ENCODE results near the gene GLCCI1. TPM values are rescaled to one million over a fixed set of nuclear protein-coding genes. Genes with fewer than 3 reads are reported as not detected.

The GLCCI1 gene
- total RNA-seq, 2 experiments from 2014 or later: 37.7 to 43.6 TPM

DNA sequence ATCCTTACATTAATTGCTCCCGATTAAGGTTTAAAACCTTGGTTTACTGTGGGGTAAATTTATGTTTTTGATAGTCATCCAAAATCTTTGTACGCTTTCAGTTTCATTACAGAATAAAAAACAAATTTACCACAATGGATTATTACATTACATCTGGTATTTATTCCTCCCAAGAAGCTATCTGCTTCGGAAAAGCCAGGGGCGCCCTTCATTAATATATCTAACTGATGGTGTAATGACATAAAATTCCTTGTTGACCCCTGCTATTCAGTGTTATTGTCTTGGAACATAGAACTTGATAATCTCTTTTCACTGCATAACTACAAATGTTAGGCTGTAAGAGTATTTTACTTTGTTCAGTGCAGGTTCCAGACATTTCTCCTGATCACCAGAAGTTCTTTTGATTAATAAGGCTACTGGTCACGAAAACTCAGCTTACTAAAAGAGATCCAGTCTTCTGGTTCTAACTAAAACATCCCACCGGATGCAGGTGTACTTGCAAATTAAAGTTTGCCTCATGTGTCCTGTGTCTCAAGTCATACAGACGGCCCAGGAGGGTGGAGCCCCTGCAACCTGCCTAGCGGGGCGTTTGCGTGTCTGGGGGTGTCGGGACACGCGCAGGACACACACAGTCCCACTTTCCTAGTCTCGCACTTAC, 581 bp upstream of the GLCCI1 start:
- DNase-seq (no peak), ATAC-seq (no peak)
- H3K4me3 Mint-ChIP-seq: peak overlapping the region; percentile 89
- H3K27me3 Mint-ChIP-seq: no peaks in the 10 kb centered on the region
- peaks cover 15% of the 10 kb centered on the region for H3K4me1 Mint-ChIP-seq
- CTCF ChIA-PET: interaction anchor here (0.5 to 2.8 kb wide), 12 partner anchors 10 to 287 kb away, joined by 3 to 12 read pairs (median 3); no protein-coding TSS in a partner anchor
- peak overlapping the region; percentile 89 for H3K27ac Mint-ChIP-seq
- H3K9me3 Mint-ChIP-seq (ENCODE audit: low read depth): no peaks in the 10 kb centered on the region
- H3K36me3 Mint-ChIP-seq: no peaks in the 10 kb centered on the region

GRCh38 chr7:7969306-7970236, 975 bp downstream of the GLCCI1 start:
- CTCF ChIA-PET: interaction anchor here (1.0 to 2.8 kb wide), 7 partner anchors 20 to 288 kb away, joined by 3 to 14 read pairs (median 5); no protein-coding TSS in a partner anchor
- Mint-ChIP-seq H3K27me3 (no peaks in the 10 kb centered on the region), H3K4me3 (peak overlapping the region; percentile 89), H3K36me3 (peaks cover 2% of the 10 kb centered on the region), H3K4me1 (peaks cover 22% of the 10 kb centered on the region), H3K9me3 (ENCODE audit: low read depth) (no peaks in the 10 kb centered on the region), H3K27ac (peak overlapping the region; percentile 72)
- DNase-seq: peak; percentile 69
- peak; percentile 17 for ATAC-seq

DNA sequence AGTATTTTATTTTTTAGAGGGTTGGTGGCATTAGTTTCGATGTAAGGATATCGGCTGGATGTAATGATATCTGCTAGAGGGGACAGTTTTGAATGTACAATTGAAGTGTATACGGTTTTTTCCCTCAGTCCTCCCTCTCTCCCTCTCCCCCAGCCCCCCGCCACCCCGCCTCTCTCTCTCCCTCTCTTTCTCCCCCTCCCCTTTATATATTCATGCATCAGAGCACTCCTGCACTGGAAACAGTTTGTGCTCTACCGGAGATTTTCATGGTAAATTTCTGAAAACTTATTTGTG, 1.6 kb downstream of the GLCCI1 start:
- Mint-ChIP-seq H3K9me3 (ENCODE audit: low read depth) (no peaks in the 10 kb centered on the region), H3K27ac (no peak overlapping the region), H3K4me1 (peaks cover 24% of the 10 kb centered on the region), H3K36me3 (peaks cover 2% of the 10 kb centered on the region), H3K27me3 (no peaks in the 10 kb centered on the region), H3K4me3 (no peak overlapping the region)
- ATAC-seq: no peak
- CTCF ChIA-PET: interaction anchor here (1.0 to 2.8 kb wide), 7 partner anchors 20 to 289 kb away, joined by 3 to 14 read pairs (median 3); no protein-coding TSS in a partner anchor
- DNase-seq: no peak

DNA sequence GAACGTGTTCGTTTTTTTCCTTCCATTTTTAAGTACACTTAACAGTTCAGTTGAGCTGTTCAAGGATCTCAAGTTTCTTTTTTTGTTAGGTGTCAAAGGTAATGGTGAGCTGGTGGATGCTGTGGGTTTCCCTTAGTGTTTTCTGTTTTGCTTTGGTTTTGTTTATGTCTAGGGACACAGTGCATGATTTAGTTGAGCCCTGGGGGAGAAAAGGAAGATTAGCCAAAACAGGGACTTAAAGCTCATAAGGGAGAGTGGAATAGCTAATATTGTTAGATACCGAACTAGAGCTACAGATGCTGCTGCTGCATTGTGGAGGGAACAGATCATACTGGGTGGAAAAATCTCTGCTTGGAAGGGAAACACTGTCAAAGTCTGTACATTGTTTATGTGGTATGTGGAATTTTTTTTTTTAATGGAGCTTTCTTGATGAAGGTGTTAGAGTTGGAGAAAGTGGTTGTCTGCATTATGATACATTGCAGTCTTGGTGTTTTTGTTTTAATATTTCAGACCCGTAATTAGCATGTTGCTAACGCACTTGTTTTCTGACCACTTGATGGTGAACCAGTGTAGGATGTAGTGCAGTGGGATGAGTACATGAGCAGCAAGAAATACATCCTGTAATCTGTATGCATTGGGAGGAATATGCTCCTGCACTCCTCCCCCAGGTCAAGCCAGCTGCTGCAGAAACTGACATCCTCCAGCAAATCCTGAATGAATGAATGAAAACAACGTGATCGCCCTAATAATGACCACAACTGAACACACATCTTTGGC, 2.1 kb downstream of the GLCCI1 start:
- Mint-ChIP-seq H3K9me3 (ENCODE audit: low read depth) (no peaks in the 10 kb centered on the region), H3K36me3 (peaks cover 7% of the 10 kb centered on the region), H3K4me1 (peaks cover 26% of the 10 kb centered on the region), H3K27me3 (no peaks in the 10 kb centered on the region), H3K27ac (no peak overlapping the region), H3K4me3 (no peak overlapping the region)
- ATAC-seq (no peak), DNase-seq (peak; percentile 43)
- CTCF ChIA-PET: interaction anchor here (1.0 to 2.8 kb wide), 7 partner anchors 19 to 290 kb away, joined by 3 to 14 read pairs (median 3); no protein-coding TSS in a partner anchor

GRCh38 chr7:7971308-7972040, 2.9 kb downstream of the GLCCI1 start:
- H3K4me1 Mint-ChIP-seq: peaks cover 33% of the 10 kb centered on the region

GRCh38 chr7:7972128-7972527, 3.5 kb downstream of the GLCCI1 start:
- Mint-ChIP-seq H3K27me3 (no peaks in the 10 kb centered on the region), H3K4me1 (peaks cover 34% of the 10 kb centered on the region), H3K9me3 (ENCODE audit: low read depth) (no peaks in the 10 kb centered on the region), H3K36me3 (peaks cover 10% of the 10 kb centered on the region), H3K27ac (no peak overlapping the region), H3K4me3 (no peak overlapping the region)
- DNase-seq (no peak), ATAC-seq (no peak)
- CTCF ChIA-PET: interaction anchor here (1.0 kb wide), 1 partner anchor 153 kb away, joined by 3 read pairs; no protein-coding TSS in a partner anchor

More at GRCh38 chr7:7971308-7972040, 2.9 kb downstream of the GLCCI1 start:
- CTCF ChIA-PET: interaction anchor here (1.0 to 1.9 kb wide), 2 partner anchors 44 to 219 kb away, joined by 3 to 14 read pairs; no protein-coding TSS in a partner anchor
- ATAC-seq: no peak
- Mint-ChIP-seq H3K4me3 (no peak overlapping the region), H3K27ac (no peak overlapping the region), H3K9me3 (ENCODE audit: low read depth) (no peaks in the 10 kb centered on the region), H3K36me3 (peaks cover 10% of the 10 kb centered on the region), H3K27me3 (no peaks in the 10 kb centered on the region)
- DNase-seq: no peak

- Mint-ChIP-seq H3K27ac (peak overlapping the region; percentile 27), H3K36me3 (peaks cover 10% of the 10 kb centered on the region), H3K9me3 (ENCODE audit: low read depth) (no peaks in the 10 kb centered on the region), H3K4me1 (peaks cover 34% of the 10 kb centered on the region), H3K4me3 (peak overlapping the region; percentile 53), H3K27me3 (no peaks in the 10 kb centered on the region)
- no peak for ATAC-seq
- DNase-seq: no peak
- CTCF ChIA-PET: interaction anchor here (0.6 to 1.4 kb wide), 3 partner anchors 14 to 152 kb away, joined by 3 to 5 read pairs (median 3); no protein-coding TSS in a partner anchor
Observed at GRCh38 chr7:7972922-7973594, 4.5 kb downstream of the GLCCI1 start.

- no peak for DNase-seq
- peak; percentile 19 for ATAC-seq
- peaks cover 48% of the 10 kb centered on the region for H3K4me1 Mint-ChIP-seq
- H3K27ac Mint-ChIP-seq: no peak overlapping the region
- peaks cover 20% of the 10 kb centered on the region for H3K36me3 Mint-ChIP-seq
- H3K4me3 Mint-ChIP-seq: no peak overlapping the region
- H3K9me3 Mint-ChIP-seq (ENCODE audit: low read depth): no peaks in the 10 kb centered on the region
- CTCF ChIA-PET: interaction anchor here (1.2 to 1.5 kb wide), 3 partner anchors 13 to 295 kb away, joined by 3 to 7 read pairs (median 4); no protein-coding TSS in a partner anchor
- H3K27me3 Mint-ChIP-seq: no peaks in the 10 kb centered on the region
Observed at GRCh38 chr7:7976677-7977076, 8.1 kb downstream of the GLCCI1 start.

- DNase-seq (no peak), ATAC-seq (no peak)
- CTCF ChIA-PET: interaction anchor here (0.7 kb wide), 1 partner anchor 58 kb away, joined by 3 read pairs; no protein-coding TSS in a partner anchor
- no peaks in the 10 kb centered on the region for H3K9me3 Mint-ChIP-seq (ENCODE audit: low read depth)
- H3K4me3 Mint-ChIP-seq: no peak overlapping the region
- H3K36me3 Mint-ChIP-seq: peaks cover 25% of the 10 kb centered on the region
- no peak overlapping the region for H3K27ac Mint-ChIP-seq
- peaks cover 50% of the 10 kb centered on the region for H3K4me1 Mint-ChIP-seq
- H3K27me3 Mint-ChIP-seq: no peaks in the 10 kb centered on the region
Observed at GRCh38 chr7:7977774-7978173, 9.2 kb downstream of the GLCCI1 start.

- CTCF ChIA-PET: interaction anchor here (0.9 to 1.1 kb wide), 2 partner anchors 57 to 210 kb away, joined by 3 read pairs; no protein-coding TSS in a partner anchor
- no peak overlapping the region for H3K27ac Mint-ChIP-seq
Observed at GRCh38 chr7:7978860-7979259, 10.3 kb downstream of the GLCCI1 start.

DNA sequence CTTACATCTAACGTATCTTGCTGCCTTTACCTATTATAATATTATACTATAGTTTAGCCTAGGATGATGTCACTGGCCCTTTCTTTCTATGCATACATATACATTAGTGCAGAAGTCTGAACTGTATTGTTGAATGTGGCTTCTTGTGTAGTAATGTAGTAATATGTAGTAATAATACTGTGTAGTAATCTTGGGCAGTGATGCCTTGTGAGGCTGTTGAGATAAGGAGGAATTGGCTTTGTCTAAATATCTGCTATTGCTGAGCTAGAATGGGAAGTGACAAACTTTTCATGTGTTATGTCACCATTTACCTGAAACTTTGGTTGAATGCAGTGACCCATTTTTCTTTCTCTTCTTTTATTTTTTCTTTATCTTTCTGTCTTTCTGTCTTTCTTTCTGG, 11.0 kb downstream of the GLCCI1 start:
- Mint-ChIP-seq H3K9me3 (ENCODE audit: low read depth) (no peaks in the 10 kb centered on the region), H3K27me3 (no peaks in the 10 kb centered on the region), H3K4me3 (no peak overlapping the region), H3K4me1 (peaks cover 40% of the 10 kb centered on the region), H3K27ac (no peak overlapping the region), H3K36me3 (peaks cover 23% of the 10 kb centered on the region)
- ATAC-seq (no peak), DNase-seq (no peak)
- CTCF ChIA-PET: interaction anchor here (0.9 to 1.1 kb wide), 2 partner anchors 56 to 211 kb away, joined by 3 read pairs; no protein-coding TSS in a partner anchor

More at GRCh38 chr7:7978860-7979259, 10.3 kb downstream of the GLCCI1 start:
- peaks cover 43% of the 10 kb centered on the region for H3K4me1 Mint-ChIP-seq
- no peaks in the 10 kb centered on the region for H3K27me3 Mint-ChIP-seq
- no peak overlapping the region for H3K4me3 Mint-ChIP-seq
- no peak for DNase-seq
- no peaks in the 10 kb centered on the region for H3K9me3 Mint-ChIP-seq (ENCODE audit: low read depth)
- ATAC-seq: no peak
- H3K36me3 Mint-ChIP-seq: peaks cover 25% of the 10 kb centered on the region

- H3K27me3 Mint-ChIP-seq: no peaks in the 10 kb centered on the region
- no peak for ATAC-seq
- H3K4me1 Mint-ChIP-seq: peaks cover 41% of the 10 kb centered on the region
- H3K36me3 Mint-ChIP-seq: peaks cover 23% of the 10 kb centered on the region
- CTCF ChIA-PET: no interaction called here
- H3K4me3 Mint-ChIP-seq: no peak overlapping the region
- H3K9me3 Mint-ChIP-seq (ENCODE audit: low read depth): no peaks in the 10 kb centered on the region
- no peak for DNase-seq
- H3K27ac Mint-ChIP-seq: no peak overlapping the region
Observed at GRCh38 chr7:7980134-7980533, 11.5 kb downstream of the GLCCI1 start.
